SK-N-SH treated with all-trans-retinoic acid at 6 μM for 48 hours (cell line): Measurements from ENCODE around the gene RGMA.

Experiments used
- BACH2 ChIP-seq: fragments of 250-450 bp; sonication (Bioruptor Pico); IDR thresholded peaks from 2 replicates; pipeline ENCODE4 v1.9.0; 2021; ENCODE audit warnings: mild to moderate bottlenecking, borderline replicate concordance
- TF ChIP-seq, protein P1 (sequence below): fragments of 250-450 bp; sonication (Bioruptor Pico); IDR thresholded peaks from 2 replicates; pipeline ENCODE4 v1.8.0; 2020; ENCODE audit warnings: mild to moderate bottlenecking, moderate library complexity, borderline replicate concordance

GRCh38 chr15:93118904-93119303 lies 29.9 kb upstream of the RGMA start:
- TF ChIP-seq BACH2 (CRISPR knock-in tag): no peak
- TF ChIP-seq, protein P1, sequence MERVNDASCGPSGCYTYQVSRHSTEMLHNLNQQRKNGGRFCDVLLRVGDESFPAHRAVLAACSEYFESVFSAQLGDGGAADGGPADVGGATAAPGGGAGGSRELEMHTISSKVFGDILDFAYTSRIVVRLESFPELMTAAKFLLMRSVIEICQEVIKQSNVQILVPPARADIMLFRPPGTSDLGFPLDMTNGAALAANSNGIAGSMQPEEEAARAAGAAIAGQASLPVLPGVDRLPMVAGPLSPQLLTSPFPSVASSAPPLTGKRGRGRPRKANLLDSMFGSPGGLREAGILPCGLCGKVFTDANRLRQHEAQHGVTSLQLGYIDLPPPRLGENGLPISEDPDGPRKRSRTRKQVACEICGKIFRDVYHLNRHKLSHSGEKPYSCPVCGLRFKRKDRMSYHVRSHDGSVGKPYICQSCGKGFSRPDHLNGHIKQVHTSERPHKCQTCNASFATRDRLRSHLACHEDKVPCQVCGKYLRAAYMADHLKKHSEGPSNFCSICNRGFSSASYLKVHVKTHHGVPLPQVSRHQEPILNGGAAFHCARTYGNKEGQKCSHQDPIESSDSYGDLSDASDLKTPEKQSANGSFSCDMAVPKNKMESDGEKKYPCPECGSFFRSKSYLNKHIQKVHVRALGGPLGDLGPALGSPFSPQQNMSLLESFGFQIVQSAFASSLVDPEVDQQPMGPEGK (CRISPR knock-in tag): no peak
